ENCODE data around the gene C1R.

Gene C1R

DNA sequence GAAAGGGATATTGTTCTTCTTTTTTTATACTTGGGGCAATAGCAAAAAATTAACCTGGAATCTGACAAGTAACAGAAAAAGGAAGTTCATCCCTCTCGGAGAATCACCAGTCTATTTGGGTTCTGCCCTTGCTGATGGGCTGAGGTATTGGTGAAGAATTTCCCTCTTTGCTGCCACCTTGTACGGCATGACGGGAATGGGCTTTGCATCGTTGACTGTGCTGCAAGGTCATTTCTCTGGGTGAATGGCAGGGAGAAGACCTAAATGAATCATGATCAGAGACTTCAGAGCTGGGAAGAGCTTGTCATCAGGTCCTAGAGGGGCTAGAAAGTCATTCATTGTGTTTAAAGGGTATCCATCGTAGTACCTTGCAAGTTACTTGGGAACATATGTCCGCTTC is 19.7 kb downstream of the C1R start:
- H3K4me3 ChIP-seq (ENCODE audit: insufficient read depth, low read depth, low read length, poor library complexity, severe bottlenecking): no peak overlapping the region
- no peaks in the 10 kb centered on the region for H3K27me3 ChIP-seq (replicated peaks; ENCODE audit: control insufficient read depth, insufficient read depth, low read length, poor library complexity, severe bottlenecking)
- no peaks in the 10 kb centered on the region for H3K4me1 ChIP-seq (ENCODE audit: control insufficient read depth, insufficient read depth, low read length, poor library complexity, severe bottlenecking)
- H3K9me3 ChIP-seq (ENCODE audit: control insufficient read depth, low read length): no peaks in the 10 kb centered on the region
- H3K36me3 ChIP-seq (ENCODE audit: control insufficient read depth, insufficient read depth, low read length): no peaks in the 10 kb centered on the region
- DNase-seq: no peak
- H3K27ac ChIP-seq (ENCODE audit: insufficient read depth, low read length, poor library complexity, severe bottlenecking): no peak overlapping the region

DNA sequence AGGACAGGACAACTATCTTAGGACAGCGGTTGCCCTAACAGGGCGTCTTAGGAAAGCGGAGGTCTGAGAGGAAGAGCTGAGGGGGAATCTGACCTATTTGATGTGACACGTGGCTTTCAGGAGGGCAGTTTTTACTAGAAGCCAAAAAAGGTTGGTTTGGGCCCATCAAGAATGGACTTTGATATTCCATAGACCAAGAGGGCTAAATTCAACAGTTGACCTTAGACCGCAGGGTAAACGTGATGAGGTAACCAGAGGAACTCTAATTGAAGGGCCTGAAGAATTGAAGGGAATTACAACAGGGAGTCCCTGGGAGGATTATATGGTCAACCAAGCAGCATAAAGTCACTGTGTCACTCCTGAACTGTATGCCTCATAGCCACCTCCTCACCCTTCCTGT is 20.2 kb downstream of the C1R start:
- Histone ChIP-seq H3K4me1 (ENCODE audit: control insufficient read depth, insufficient read depth, low read length, poor library complexity, severe bottlenecking) (no peaks in the 10 kb centered on the region), H3K9me3 (ENCODE audit: control insufficient read depth, low read length) (no peaks in the 10 kb centered on the region), H3K27me3 (replicated peaks; ENCODE audit: control insufficient read depth, insufficient read depth, low read length, poor library complexity, severe bottlenecking) (no peaks in the 10 kb centered on the region), H3K4me3 (ENCODE audit: insufficient read depth, low read depth, low read length, poor library complexity, severe bottlenecking) (no peak overlapping the region), H3K36me3 (ENCODE audit: control insufficient read depth, insufficient read depth, low read length) (no peaks in the 10 kb centered on the region), H3K27ac (ENCODE audit: insufficient read depth, low read length, poor library complexity, severe bottlenecking) (no peak overlapping the region)
- DNase-seq: no peak

DNA sequence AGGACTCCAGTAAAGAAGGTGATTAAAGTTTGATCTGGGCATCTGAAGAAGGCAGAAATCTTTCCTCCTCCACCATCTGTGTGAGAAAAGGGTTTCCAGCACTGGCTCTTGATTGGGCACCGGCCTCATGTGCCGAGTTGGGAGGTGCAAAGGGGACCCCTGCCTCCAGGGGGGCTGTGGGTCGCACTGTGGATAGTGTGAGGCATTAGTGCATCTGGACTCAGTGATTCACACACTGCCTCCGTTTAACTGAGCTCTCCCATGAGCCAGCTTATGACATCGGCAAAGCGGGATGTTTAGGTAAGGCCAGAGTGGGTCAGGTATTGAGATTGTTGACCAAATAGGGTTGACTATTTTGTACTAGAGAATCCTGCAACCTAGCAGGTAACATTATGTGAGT is 22.9 kb downstream of the C1R start:
- no peak for DNase-seq
- no peak overlapping the region for H3K27ac ChIP-seq (ENCODE audit: insufficient read depth, low read length, poor library complexity, severe bottlenecking)
- no peaks in the 10 kb centered on the region for H3K27me3 ChIP-seq (replicated peaks; ENCODE audit: control insufficient read depth, insufficient read depth, low read length, poor library complexity, severe bottlenecking)
- no peak overlapping the region for H3K4me3 ChIP-seq (ENCODE audit: insufficient read depth, low read depth, low read length, poor library complexity, severe bottlenecking)
- no peaks in the 10 kb centered on the region for H3K9me3 ChIP-seq (ENCODE audit: control insufficient read depth, low read length)
- no peaks in the 10 kb centered on the region for H3K4me1 ChIP-seq (ENCODE audit: control insufficient read depth, insufficient read depth, low read length, poor library complexity, severe bottlenecking)
- no peaks in the 10 kb centered on the region for H3K36me3 ChIP-seq (ENCODE audit: control insufficient read depth, insufficient read depth, low read length)

DNA sequence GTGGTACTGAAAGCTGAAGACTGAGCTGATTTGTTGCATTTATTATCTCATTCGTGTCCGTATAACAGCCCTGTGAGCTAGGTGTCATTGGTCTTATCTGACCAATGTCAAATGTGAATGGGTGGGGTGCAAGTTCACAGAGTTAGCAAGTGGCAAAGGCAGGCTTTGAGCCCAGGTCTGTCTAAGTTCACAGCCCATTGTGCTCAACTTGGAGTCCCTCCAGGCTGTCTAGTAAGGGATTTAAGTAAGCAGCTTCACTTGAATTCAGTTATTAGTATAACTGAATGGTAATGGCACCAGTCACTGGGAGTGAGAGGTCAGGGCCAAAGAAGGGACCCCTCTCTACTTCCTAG is 23.3 kb downstream of the C1R start:
- DNase-seq: no peak
- H3K4me3 ChIP-seq (ENCODE audit: insufficient read depth, low read depth, low read length, poor library complexity, severe bottlenecking): no peak overlapping the region
- no peaks in the 10 kb centered on the region for H3K36me3 ChIP-seq (ENCODE audit: control insufficient read depth, insufficient read depth, low read length)
- H3K27me3 ChIP-seq (replicated peaks; ENCODE audit: control insufficient read depth, insufficient read depth, low read length, poor library complexity, severe bottlenecking): no peaks in the 10 kb centered on the region
- H3K9me3 ChIP-seq (ENCODE audit: control insufficient read depth, low read length): no peaks in the 10 kb centered on the region
- no peaks in the 10 kb centered on the region for H3K4me1 ChIP-seq (ENCODE audit: control insufficient read depth, insufficient read depth, low read length, poor library complexity, severe bottlenecking)
- no peak overlapping the region for H3K27ac ChIP-seq (ENCODE audit: insufficient read depth, low read length, poor library complexity, severe bottlenecking)

DNA sequence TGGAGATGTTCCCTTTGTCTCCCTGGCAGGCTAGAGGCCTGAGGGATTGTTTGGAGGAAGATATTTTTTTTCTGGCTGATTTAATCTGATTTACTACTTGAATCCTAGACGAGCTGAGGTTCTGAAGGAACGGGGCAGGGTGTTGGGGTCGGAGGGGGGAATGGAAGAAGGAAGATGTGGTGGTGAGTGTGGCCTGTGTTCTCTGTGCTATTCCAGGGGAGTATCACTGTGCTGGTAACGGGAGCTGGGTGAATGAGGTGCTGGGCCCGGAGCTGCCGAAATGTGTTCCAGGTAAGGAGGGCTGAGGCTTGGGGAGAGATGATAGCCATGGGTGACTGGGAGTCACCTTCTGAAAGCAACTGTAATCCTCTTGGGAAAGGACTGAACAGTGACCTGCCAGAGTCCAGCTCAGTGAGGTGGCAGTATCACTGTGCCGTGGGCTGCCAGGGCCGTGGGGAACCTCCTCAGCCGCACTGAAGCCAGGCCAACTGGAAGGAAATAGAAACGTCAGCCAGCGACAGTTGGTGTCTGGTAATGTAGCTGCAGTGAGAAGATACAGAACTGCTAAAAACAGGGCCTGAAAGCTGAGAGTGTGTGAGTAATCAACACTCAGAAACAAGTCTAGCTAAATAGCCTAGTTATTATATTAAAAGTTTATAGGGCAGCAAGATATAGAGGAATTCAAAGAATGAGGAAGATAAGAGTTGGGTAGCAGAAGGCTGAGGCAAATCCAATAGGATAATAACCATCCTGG is 23.8 kb downstream of the C1R start:
- no peak for DNase-seq
- H3K27me3 ChIP-seq (replicated peaks; ENCODE audit: control insufficient read depth, insufficient read depth, low read length, poor library complexity, severe bottlenecking): no peaks in the 10 kb centered on the region
- no peaks in the 10 kb centered on the region for H3K9me3 ChIP-seq (ENCODE audit: control insufficient read depth, low read length)
- H3K27ac ChIP-seq (ENCODE audit: insufficient read depth, low read length, poor library complexity, severe bottlenecking): no peak overlapping the region
- H3K4me1 ChIP-seq (ENCODE audit: control insufficient read depth, insufficient read depth, low read length, poor library complexity, severe bottlenecking): no peaks in the 10 kb centered on the region
- no peak overlapping the region for H3K4me3 ChIP-seq (ENCODE audit: insufficient read depth, low read depth, low read length, poor library complexity, severe bottlenecking)
- no peaks in the 10 kb centered on the region for H3K36me3 ChIP-seq (ENCODE audit: control insufficient read depth, insufficient read depth, low read length)

DNA sequence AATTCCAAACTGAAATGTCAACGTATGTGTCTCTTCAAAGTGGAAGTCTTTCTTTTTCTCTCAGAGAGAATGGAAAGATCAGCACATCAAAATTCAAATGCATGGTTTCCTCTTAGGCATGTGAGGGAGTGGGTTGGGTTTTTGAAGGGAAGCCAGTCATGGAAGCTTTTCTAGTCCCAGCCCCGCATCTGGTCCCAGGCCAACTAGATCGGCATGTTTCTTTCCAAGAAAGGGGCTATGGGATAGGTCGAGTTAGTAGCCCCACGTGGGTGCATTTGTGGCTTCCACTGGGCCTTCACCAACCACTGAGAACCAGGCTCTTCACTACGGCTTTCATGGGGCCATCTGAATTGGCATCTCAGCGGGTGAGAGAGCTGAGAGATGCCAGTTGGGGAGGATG is 25.1 kb downstream of the C1R start:
- Histone ChIP-seq H3K4me1 (ENCODE audit: control insufficient read depth, insufficient read depth, low read length, poor library complexity, severe bottlenecking) (no peaks in the 10 kb centered on the region), H3K4me3 (ENCODE audit: insufficient read depth, low read depth, low read length, poor library complexity, severe bottlenecking) (no peak overlapping the region), H3K36me3 (ENCODE audit: control insufficient read depth, insufficient read depth, low read length) (no peaks in the 10 kb centered on the region), H3K9me3 (ENCODE audit: control insufficient read depth, low read length) (no peaks in the 10 kb centered on the region), H3K27me3 (replicated peaks; ENCODE audit: control insufficient read depth, insufficient read depth, low read length, poor library complexity, severe bottlenecking) (no peaks in the 10 kb centered on the region), H3K27ac (ENCODE audit: insufficient read depth, low read length, poor library complexity, severe bottlenecking) (no peak overlapping the region)
- no peak for DNase-seq

DNA sequence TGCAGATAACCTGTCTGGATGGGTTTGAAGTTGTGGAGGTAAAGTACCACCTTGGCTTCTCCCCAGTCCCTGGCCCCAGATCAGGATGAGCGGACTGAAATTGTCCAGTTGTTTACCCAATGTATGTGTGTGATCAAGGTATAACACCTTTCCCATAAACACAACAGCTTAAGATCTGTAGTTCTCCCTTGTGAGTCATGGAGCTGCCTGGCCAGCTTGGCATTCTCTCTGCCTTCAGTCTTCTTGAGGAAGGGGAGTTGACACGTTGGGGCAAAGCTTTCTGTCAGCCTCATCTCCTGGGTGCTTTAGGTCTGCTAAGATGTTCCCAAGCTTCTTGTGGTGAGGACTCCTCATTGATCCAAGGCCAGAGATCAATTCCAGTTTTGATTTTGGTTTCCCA is 25.6 kb downstream of the C1R start:
- H3K27me3 ChIP-seq (replicated peaks; ENCODE audit: control insufficient read depth, insufficient read depth, low read length, poor library complexity, severe bottlenecking): no peaks in the 10 kb centered on the region
- H3K36me3 ChIP-seq (ENCODE audit: control insufficient read depth, insufficient read depth, low read length): no peaks in the 10 kb centered on the region
- H3K4me3 ChIP-seq (ENCODE audit: insufficient read depth, low read depth, low read length, poor library complexity, severe bottlenecking): no peak overlapping the region
- no peak overlapping the region for H3K27ac ChIP-seq (ENCODE audit: insufficient read depth, low read length, poor library complexity, severe bottlenecking)
- DNase-seq: no peak
- H3K4me1 ChIP-seq (ENCODE audit: control insufficient read depth, insufficient read depth, low read length, poor library complexity, severe bottlenecking): no peaks in the 10 kb centered on the region
- H3K9me3 ChIP-seq (ENCODE audit: control insufficient read depth, low read length): no peaks in the 10 kb centered on the region

DNA sequence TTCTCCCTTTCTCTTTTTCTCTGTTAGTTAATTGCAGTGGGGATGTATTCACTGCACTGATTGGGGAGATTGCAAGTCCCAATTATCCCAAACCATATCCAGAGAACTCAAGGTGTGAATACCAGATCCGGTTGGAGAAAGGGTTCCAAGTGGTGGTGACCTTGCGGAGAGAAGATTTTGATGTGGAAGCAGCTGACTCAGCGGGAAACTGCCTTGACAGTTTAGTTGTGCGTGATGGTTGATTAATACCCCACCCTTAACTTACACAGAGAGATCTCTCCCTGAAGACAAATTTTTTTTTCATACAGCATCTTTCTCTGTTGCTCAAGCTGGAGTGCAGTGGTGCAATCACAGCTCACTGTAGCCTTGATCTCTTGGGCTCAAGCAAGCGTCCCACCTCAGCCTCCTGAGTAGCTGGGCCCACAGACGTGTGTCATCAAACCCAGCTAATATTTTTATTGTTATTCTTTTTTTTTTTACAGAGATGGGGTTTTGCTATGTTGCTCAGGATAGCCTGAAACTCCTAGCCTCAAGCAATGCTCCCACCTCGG is 27.1 kb downstream of the C1R start:
- no peaks in the 10 kb centered on the region for H3K4me1 ChIP-seq (ENCODE audit: control insufficient read depth, insufficient read depth, low read length, poor library complexity, severe bottlenecking)

DNA sequence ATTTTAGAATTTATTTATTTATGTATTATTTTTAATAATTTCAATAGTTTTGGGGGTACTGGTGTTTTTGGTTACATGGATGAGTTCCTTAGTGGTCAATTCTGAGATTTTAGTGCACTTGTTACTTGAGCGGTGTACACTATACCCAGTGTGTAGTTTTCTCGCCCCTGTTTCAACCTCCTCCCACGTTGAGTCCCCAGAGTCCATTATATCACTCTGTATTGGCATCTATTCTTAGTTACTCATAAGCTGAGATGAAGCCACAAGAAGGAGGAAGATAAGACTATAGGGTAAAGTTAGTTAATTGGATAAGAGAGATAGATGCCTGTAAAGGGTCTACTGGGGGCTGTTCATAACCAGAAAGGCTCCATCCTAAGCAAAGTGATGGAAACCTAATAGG is 27.7 kb downstream of the C1R start:
- H3K4me3 ChIP-seq (ENCODE audit: insufficient read depth, low read depth, low read length, poor library complexity, severe bottlenecking): no peak overlapping the region
- no peak for DNase-seq
- H3K36me3 ChIP-seq (ENCODE audit: control insufficient read depth, insufficient read depth, low read length): no peaks in the 10 kb centered on the region
- no peak overlapping the region for H3K27ac ChIP-seq (ENCODE audit: insufficient read depth, low read length, poor library complexity, severe bottlenecking)
- no peaks in the 10 kb centered on the region for H3K9me3 ChIP-seq (ENCODE audit: control insufficient read depth, low read length)
- no peaks in the 10 kb centered on the region for H3K27me3 ChIP-seq (replicated peaks; ENCODE audit: control insufficient read depth, insufficient read depth, low read length, poor library complexity, severe bottlenecking)
- no peaks in the 10 kb centered on the region for H3K4me1 ChIP-seq (ENCODE audit: control insufficient read depth, insufficient read depth, low read length, poor library complexity, severe bottlenecking)

More for the DNA sequence above, 27.1 kb downstream of the C1R start:
- no peaks in the 10 kb centered on the region for H3K27me3 ChIP-seq (replicated peaks; ENCODE audit: control insufficient read depth, insufficient read depth, low read length, poor library complexity, severe bottlenecking)
- DNase-seq: no peak
- no peaks in the 10 kb centered on the region for H3K9me3 ChIP-seq (ENCODE audit: control insufficient read depth, low read length)
- H3K36me3 ChIP-seq (ENCODE audit: control insufficient read depth, insufficient read depth, low read length): no peaks in the 10 kb centered on the region
- H3K27ac ChIP-seq (ENCODE audit: insufficient read depth, low read length, poor library complexity, severe bottlenecking): no peak overlapping the region
- no peak overlapping the region for H3K4me3 ChIP-seq (ENCODE audit: insufficient read depth, low read depth, low read length, poor library complexity, severe bottlenecking)

DNA sequence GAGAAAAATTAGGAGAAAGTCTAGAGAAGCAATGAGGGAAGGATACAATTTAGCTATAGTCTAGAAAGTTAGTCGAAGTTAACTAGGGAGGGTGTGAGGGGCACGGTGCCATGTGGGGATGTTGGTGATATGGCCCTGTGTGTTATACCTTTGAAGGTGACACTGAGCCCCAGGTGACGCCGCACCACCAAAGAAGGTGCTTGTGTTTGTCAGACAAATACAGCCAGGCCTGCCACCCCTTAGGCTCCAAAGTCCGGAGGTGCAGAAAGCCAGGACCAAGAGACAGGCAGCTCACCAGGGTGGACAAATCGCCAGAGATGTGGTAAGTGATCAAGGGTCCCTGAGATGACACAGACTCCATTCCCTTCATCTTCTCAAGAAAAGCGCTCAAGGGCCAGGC is 30.6 kb downstream of the C1R start:
- no peak overlapping the region for H3K4me3 ChIP-seq (ENCODE audit: insufficient read depth, low read depth, low read length, poor library complexity, severe bottlenecking)
- H3K27ac ChIP-seq (ENCODE audit: insufficient read depth, low read length, poor library complexity, severe bottlenecking): no peak overlapping the region
- no peaks in the 10 kb centered on the region for H3K4me1 ChIP-seq (ENCODE audit: control insufficient read depth, insufficient read depth, low read length, poor library complexity, severe bottlenecking)
- H3K27me3 ChIP-seq (replicated peaks; ENCODE audit: control insufficient read depth, insufficient read depth, low read length, poor library complexity, severe bottlenecking): no peaks in the 10 kb centered on the region
- H3K36me3 ChIP-seq (ENCODE audit: control insufficient read depth, insufficient read depth, low read length): no peaks in the 10 kb centered on the region
- no peaks in the 10 kb centered on the region for H3K9me3 ChIP-seq (ENCODE audit: control insufficient read depth, low read length)
- DNase-seq: no peak

All from effector memory CD4-positive, alpha-beta T cell (primary cell).